ENCODE measurements around the gene PDGFRB.

PDGFRB gene

GRCh38 chr5:150114773-150115408, 40.8 kb downstream of the PDGFRB start (continued):
- TF ChIP-seq ZBTB20 (tag by site-specific recombination; IDR thresholded peaks at IDR 0.05) (no peak), PRDM2 (tag by site-specific recombination; IDR thresholded peaks at IDR 0.05; ENCODE audit: borderline replicate concordance) (no peak), INSM2 (tag by site-specific recombination; IDR thresholded peaks at IDR 0.05) (no peak), ZNF843 (tag by site-specific recombination; IDR thresholded peaks at IDR 0.05) (no peak)

GRCh38 chr5:150114102-150114641, 41.5 kb downstream of the PDGFRB start:
- POLR2A ChIA-PET = no interaction called here
- CTCF ChIA-PET = interaction anchor here (0.6 kb wide), 1 partner anchor 24 kb away, joined by 3 read pairs; no protein-coding TSS in a partner anchor
- H3K4me3 ChIP-seq (ENCODE audit: low read depth, low read length) = no peak overlapping the region
- no peak overlapping the region for H3K27ac ChIP-seq (ENCODE audit: extremely low read depth, low read depth, low read length)
- TF ChIP-seq ZNF513 (tag by site-specific recombination; IDR thresholded peaks at IDR 0.05) (no peak), ZNF654 (tag by site-specific recombination; IDR thresholded peaks at IDR 0.05; ENCODE audit: low read depth) (no peak), ZNF670 (tag by site-specific recombination; IDR thresholded peaks at IDR 0.05; ENCODE audit: low read depth) (no peak)
- H3K36me3 ChIP-seq (ENCODE audit: control insufficient read depth in 2 of 2, insufficient read depth in 1 of 2, low read length in 2 of 2) = no peaks in the 10 kb centered on the region
- H3K4me1 ChIP-seq (ENCODE audit: control insufficient read depth, insufficient read depth, low read length) = no peaks in the 10 kb centered on the region
- no peaks in the 10 kb centered on the region for H3K9me3 ChIP-seq (ENCODE audit: control insufficient read depth, insufficient read depth, low read depth, low read length)

GRCh38 chr5:150113047-150113744, 42.4 kb downstream of the PDGFRB start:
- H3K36me3 ChIP-seq (ENCODE audit: control insufficient read depth in 2 of 2, insufficient read depth in 1 of 2, low read length in 2 of 2) = no peaks in the 10 kb centered on the region
- H3K9me3 ChIP-seq (ENCODE audit: control insufficient read depth, insufficient read depth, low read depth, low read length) = no peaks in the 10 kb centered on the region
- H3K27ac ChIP-seq (ENCODE audit: extremely low read depth, low read depth, low read length) = no peak overlapping the region
- ChIA-PET POLR2A (no interaction called here), CTCF (interaction anchor here (1.0 to 1.6 kb wide), 2 partner anchors 18 to 105 kb away, joined by 3 to 5 read pairs; no protein-coding TSS in a partner anchor)
- no peaks in the 10 kb centered on the region for H3K4me1 ChIP-seq (ENCODE audit: control insufficient read depth, insufficient read depth, low read length)
- TF ChIP-seq ZIC2 (tag by site-specific recombination; IDR thresholded peaks at IDR 0.05) (peak; percentile 79), GLIS2 (tag by site-specific recombination; IDR thresholded peaks at IDR 0.05) (peak; percentile 12; the same call in 1 of the 2 replicates), ZFHX2 (tag by site-specific recombination; conservative IDR thresholded peaks at IDR 0.05) (no peak), ZNF776 (tag by site-specific recombination; IDR thresholded peaks at IDR 0.05; ENCODE audit: borderline replicate concordance) (no peak), EGR2 (tag by site-specific recombination; IDR thresholded peaks at IDR 0.05; ENCODE audit: low read depth) (peak; percentile 39; the same call in 1 of the 2 replicates), OVOL3 (tag by site-specific recombination; IDR thresholded peaks at IDR 0.05) (no peak), GLIS1 (tag by site-specific recombination; IDR thresholded peaks at IDR 0.05) (peak; percentile 35; the same call in 1 of the 2 replicates), ZBTB11 (tag by site-specific recombination; conservative IDR thresholded peaks at IDR 0.05; ENCODE audit: low read depth) (no peak)
- H3K4me3 ChIP-seq (ENCODE audit: low read depth, low read length) = no peak overlapping the region

Data from HEK293 (cell line).